Mesenteric fat pad (tissue), 1 donor: ENCODE results near the gene UPF3B. TPM values are rescaled to one million over a fixed set of nuclear protein-coding genes. Genes with fewer than 3 reads are reported as not detected.
"Not testable (repeated sequence)": the region's sequence is repeated elsewhere in the genome, so short reads cannot be mapped to it uniquely, and the experiment has no call there.

Experiments
- DNase-seq: peaks from one replicate; pipeline ENCODE4 v3.0.0-alpha.2; 2020; ENCODE audit warnings: low spot score
- long read RNA-seq: library from polyadenylated mRNA; unstranded; transcript quantifications from one replicate; pipeline ENCODE4 v2.0.0, GENCODE V29; 2020
- total RNA-seq: library from RNA; stranded (reverse); fragmentation: NEBNext Ultra II Directional; extraction: Animal tissue kit (Norgen Biotek cat#: 25700); gene quantifications from one replicate; pipeline ENCODE4 v1.2.1, GENCODE V29; 2021
- donor health status: DM: yes; HTN: yes; CAD: no.

Gene UPF3B, protein sequence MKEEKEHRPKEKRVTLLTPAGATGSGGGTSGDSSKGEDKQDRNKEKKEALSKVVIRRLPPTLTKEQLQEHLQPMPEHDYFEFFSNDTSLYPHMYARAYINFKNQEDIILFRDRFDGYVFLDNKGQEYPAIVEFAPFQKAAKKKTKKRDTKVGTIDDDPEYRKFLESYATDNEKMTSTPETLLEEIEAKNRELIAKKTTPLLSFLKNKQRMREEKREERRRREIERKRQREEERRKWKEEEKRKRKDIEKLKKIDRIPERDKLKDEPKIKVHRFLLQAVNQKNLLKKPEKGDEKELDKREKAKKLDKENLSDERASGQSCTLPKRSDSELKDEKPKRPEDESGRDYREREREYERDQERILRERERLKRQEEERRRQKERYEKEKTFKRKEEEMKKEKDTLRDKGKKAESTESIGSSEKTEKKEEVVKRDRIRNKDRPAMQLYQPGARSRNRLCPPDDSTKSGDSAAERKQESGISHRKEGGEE
- total RNA-seq, result 4.8 TPM
- long read RNA-seq, partial matches to known transcripts, result 7 of 13 reads
- long read RNA-seq, other reads (novel, unspliced or antisense), result 6 of 13 reads

DNA sequence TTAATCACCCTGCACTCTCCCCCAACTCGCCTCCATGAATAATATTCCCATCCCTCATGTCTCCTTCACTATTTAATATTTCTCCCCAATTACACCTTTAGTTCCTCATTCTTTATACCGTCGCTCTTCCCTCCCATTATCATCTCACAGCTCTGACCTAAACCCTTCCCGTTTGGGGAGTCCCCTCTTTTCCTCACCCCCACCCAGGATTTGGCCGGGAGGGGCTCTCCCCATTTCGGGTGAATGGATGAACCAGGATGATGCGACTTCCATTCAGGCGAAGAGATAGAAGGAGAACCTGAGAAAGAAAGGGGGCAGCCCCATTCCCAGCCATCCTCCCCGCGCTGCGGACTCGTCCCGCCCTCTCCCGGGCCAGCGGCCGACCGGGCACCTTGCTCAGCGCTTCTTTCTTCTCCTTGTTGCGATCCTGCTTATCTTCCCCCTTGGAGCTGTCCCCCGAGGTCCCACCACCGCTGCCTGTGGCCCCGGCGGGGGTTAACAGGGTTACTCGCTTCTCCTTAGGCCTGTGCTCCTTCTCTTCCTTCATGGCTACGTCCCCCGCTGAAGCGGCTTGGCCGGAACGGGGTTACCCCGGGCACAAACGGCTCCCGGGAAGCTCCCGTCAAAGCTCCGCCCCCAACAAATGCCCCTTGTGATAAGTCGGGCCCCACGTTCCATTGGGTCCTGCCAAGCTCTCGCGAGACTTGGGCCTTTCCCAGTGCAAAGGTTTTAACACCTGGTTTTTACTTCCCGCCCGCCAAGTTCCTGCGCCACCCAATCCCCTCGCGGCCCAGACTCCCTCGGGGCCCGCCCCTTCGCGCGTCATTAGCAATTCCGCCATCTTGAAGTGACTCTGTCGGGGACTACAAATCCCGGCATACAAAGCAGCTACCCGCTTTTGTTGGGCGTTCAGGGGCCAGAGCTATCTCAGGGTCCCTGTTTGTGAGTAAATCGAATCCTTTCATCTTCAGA is at the start of gene UPF3B:
Gene UPF3B (minus strand): TSS at position 582 of the 972 bp plus-strand sequence. CDS start 35 bp downstream, at position 547.
- peak; percentile 95 for DNase-seq

DNA sequence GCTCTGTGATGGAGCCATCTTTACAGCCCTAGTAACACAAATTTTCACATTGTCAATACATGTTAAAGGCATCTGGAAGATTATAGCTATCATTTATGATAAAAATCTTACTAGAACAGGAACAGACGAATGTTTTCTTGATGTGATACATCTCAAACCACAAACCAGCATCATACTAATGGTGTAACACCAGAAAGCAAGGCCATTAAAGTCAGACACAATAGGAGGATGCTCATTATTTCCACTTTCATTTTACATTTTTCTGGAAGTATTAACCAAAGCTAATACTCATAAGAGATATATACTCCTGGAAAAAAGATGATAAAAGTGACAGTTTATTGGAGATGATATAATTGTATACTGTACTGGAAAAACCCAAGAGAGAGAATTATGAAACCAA is 48.2 kb upstream of the UPF3B start:
- DNase-seq, result no peak

DNA sequence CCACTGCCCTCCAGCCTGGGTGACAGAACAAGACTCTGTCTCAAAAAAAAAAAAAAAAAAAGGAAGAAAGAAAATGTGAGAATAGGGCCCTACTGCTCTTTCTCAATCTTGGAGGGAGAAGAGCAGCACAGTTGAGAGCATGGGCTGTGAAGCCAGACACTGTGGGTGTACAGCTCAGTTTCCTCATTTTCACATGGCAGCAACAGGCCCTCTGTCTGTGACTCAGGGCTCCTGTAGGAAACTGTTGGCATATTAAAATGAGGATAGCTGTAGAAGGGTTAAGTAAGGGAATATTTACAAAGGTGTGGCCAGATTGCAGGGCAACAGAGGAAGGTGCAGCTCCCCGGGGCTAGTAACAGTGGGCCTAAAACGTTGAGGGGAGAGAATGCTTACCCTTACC is 46.4 kb upstream of the UPF3B start:
- DNase-seq, result no peak

DNA sequence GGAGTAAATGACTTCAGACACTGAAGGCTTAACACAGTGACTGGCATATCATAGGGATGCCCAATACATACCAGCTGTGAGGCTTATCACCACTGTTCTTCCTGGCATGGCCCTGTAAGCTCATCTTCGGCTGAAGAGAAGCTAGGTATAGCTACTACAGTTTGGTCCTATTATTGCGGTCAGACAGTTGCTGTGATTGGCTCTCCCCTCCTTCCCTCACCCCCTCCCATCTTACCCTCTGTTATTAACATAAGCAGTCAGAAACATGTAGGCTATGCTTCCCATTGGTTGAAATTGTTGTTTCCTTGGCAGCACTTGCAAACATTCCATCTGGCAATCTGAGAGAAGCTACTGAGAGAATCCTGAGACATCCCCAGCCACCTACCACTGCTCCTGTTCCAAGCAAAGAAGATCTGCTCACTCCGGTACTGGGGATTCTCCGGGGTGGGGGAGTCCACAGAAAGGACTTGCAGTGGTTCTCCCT is 43.1 kb upstream of the UPF3B start, which contains the start of gene AKAP14:
Gene AKAP14 (plus strand): TSS at position 51 of the 484 bp plus-strand sequence. CDS start 7,331 bp downstream, outside the sequence.
- no peak for DNase-seq

DNA sequence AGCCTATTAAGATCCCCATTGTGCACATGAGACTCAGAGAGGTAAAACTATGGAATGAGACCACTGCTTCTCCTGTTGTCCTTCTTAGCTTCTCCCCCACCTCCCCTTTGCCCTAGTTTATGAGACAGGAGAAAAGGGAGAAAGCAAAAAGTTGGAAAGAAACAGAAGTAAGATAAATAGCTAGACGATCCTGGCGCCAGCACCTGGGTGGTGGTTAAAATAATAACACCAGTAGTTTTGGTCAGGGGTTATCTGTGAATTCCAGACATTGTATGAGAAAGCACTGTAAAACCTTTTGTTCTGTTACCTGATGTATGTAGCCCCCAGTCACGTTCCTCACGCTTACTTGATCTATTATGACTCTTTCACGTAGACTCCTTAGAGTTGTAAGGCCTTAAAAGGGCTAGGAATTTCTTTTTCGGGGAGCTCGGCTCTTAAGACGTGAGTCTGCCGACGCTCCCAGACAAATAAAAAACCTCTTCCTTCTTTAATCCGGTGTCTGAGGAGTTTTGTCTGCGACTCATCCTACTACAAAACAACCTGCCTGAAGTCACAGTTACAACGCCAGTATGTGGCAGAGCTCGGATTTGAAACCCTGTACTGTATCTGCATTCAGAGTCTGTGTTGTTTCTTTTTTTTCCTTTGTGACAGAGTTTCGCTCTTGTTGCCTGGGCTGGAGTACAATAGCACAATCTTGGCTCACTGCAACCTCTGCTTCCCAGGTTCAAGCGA is 39.4 kb upstream of the UPF3B start:
- not testable (repeated sequence) for DNase-seq

DNA sequence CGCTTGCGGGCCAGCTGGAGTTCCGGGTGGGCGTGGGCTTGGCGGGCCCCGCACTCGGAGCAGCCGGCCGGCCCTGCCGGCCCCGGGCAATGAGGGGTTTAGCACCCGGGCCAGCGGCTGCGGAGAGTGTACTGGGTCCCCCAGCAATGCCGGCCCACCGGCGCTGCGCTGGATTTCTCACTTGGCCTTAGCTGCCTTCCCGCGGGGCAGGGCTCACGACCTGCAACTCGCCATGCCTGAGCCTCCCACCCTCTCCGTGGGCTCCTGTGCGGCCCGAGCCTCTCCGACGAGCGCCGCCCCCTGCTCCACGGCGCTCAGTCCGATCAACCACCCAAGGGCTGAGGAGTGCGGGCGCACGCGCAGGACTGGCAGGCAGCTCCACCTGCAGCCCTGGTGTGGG is 37.9 kb upstream of the UPF3B start:
- DNase-seq, result not testable (repeated sequence)

DNA sequence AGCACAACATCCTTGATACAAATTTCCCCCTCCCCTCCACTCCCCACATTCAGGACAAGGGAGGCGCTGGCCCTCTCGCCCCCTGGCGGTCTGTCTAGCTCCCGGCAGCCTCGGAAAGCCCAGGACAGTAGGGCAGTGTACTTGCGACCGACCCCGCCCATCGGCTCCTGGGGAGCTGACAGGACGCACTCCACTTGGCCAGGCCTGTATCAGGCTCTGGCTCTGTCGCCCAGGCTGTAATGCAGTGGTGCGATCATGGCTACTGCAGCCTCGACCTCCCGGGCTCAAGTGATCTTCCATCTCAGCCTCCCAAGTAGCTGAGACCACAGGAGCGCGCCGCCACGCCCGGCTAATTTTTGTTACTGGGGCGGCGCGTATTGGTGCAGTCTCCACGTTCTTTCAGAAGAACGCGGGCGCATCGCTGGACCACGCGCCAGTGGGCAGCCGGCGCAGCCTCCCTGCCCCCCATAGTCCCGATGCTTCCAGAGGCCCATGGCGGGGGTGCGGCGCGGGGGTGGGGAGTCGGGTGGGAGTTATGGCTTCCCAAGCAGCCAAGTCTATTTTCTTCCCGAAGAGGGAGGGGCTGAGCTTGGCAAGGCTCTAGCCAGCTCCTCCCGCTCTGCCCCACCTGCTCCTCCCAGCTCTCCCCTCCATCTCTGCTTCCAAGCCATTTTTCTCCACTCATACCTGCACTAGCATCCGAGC is 35.1 kb upstream of the UPF3B start:
- peak; percentile 89 for DNase-seq

DNA sequence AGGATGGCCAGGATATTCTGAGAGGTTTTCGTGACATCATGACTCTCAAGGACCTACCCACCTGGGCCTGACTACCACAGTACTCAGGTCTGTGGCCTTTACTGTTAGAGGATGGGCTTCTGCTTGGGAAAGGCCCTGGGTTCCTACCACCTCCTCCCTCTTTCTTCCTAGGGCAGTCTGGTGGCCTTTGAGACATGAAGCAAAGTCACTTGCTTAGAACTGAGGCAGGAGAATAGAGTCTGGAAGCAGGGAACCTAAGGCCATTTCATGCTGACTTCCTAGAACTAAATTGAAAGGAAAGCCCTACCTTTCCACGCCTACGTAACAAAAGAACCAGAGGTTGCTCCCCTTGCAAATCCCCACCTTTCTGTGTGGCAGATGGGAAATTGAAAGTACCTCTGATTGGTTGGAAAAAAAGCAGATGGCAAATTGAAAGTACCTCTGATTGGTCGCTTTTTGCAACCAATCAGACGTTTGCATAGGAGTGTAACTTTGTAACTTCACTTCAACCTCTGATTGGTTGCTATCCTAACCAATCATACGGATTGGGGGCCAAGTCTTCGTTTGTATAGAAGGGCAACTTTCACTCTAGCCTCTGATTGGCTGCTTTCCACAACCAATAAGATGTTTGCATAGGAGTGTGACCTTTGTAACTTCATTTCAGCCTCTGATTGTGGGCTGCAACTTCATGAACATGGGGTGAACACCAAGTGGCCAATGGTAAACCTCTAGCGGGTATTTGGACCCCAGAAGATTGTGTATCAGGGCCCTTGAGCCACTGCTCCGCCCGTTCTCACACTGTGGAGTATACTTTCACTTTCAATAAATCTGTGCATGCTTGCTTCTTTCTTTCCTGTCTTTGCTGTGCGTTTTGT is 33.0 kb upstream of the UPF3B start:
- DNase-seq, result peak; percentile 8

DNA sequence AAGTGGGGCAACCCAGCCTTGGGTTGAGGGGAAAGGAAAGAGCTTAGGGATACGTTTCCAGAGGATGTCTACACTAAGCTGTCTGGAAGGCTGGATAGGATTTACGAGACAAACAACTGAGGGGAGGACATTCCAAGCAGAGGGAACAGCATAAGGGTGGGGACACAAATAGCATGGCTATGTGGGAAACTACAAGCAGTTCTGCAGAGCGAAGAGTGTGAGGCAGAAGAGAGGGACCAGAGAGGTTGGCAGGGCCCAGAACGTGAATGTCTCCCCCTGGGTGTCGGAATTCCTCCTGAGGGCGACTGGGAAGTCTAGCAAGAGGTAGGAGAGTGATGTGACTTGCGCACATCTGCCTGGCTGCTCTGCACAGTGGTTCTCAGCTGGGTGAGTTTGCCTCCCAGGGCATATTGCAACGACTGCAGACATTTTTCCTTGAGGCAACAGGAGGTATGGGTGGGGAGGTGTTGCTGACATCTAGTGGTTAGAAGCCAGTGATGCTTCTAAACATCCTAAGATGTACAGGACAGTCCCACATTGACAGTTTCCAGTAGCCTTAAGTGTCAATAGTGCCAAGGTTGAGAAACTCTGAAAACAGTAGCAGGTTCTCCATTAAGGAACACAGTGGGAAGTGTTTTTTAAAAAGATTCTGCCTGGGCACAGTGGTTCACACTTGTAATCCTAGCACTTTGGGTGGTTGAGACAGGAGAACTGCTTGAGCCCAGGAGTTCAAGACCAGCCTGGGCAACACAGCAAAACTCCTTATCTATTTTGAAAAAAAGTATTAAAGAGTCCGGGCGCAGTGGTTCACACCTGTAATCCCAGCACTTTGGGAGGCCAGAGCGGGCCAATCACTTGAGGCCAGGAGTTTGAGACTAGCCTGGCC is 28.0 kb upstream of the UPF3B start:
- DNase-seq, result no peak

DNA sequence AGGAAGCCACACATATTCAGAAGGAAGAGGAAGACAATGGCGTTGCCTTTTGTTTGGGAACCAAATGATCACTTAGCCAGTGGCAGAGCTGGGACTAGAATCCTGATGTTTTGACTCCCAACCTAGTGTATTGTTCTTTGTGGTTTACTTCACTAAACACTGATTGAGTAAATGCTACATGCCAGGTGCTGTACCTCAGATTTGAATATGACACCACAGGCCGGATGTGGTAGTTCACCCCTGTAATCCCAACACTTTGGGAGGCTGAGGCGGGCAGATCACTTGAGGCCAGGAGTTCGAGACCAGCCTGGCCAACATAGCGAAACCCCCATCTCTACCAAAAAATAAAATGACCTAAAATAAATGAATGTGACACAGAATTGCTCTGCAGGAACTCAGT is 27.3 kb upstream of the UPF3B start:
- no peak for DNase-seq

DNA sequence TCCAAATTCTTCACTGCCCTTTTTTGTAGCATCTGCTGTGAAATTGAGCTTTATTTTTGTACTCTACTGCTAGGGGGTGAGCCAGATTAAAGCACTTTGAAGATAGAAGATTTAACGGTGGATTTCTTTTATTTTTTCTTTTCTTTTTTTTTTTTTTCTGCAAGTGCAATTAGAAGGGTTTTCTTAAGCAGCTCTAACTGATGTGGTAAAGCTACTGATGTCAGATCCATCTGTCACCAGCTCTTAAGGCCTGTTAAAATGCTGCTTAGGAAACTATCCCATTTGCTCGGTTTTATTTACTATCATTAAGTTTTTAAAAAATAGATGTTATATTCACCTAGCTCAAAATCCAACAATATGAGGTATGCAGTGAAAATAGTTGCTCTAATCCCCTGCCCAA is 26.0 kb upstream of the UPF3B start:
- DNase-seq, result no peak

DNA sequence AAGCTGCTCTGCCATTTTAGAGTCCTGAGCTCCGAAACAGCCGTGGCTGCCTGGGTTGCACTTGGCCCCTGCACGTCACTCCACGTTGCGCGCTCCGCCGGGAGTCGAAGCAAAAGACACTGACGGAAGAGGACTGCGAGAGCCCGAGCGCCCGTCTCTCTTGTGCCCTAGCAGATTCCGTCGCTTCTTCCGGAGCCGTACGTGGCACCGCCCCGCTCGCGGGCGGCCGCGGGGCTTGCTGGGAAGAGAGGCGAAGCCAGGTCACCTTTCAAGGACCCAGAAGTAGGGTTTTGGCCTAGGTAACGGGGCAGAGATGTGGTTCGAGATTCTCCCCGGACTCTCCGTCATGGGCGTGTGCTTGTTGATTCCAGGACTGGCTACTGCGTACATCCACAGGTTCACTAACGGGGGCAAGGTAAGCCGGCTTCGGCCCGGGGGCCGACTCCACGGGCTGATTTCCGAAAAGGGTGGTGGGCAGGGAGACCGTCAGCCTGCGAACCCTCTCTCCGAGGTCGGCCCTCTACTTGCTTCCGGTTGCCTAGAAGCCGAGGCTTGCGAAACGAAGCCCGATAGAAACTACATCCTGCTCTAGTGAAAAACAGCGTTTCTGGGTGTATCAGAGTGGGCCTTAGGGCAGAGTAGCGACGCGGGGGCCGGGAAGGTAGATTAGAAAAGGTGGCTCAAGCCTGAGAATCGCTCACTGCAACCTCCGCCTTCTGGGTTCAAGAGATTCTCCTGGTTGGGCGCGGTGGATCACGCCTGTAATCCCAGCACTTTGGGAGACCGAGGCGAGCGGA is 19.0 kb upstream of the UPF3B start, which contains the start of the genes NDUFA1 and RNF113A:
Gene NDUFA1 (plus strand): TSS at position 234 of the 797 bp plus-strand sequence. CDS start 80 bp downstream, at position 314.
Gene RNF113A (minus strand): TSS at position 135 of the 797 bp plus-strand sequence. CDS start 120 bp downstream, at position 15.
- DNase-seq, result peak; percentile 93

DNA sequence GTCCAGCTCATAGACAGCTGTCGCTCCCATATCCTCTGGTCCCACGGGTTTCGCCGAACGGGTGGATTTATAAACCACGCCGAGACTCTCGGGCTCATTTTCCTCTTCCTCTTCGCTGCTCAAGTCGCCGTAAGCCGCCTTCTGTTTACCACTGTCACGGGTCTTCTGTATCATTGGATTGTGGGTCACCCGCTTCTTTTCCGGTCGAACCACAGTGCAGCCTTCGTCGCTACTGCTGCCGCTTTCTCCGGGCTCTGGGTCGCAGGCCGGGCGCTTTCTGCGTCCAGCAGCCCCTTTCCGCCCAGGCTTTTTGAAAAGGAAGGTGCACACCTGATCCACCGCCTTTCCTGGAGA is 18.5 kb upstream of the UPF3B start:
- DNase-seq, result no peak

DNA sequence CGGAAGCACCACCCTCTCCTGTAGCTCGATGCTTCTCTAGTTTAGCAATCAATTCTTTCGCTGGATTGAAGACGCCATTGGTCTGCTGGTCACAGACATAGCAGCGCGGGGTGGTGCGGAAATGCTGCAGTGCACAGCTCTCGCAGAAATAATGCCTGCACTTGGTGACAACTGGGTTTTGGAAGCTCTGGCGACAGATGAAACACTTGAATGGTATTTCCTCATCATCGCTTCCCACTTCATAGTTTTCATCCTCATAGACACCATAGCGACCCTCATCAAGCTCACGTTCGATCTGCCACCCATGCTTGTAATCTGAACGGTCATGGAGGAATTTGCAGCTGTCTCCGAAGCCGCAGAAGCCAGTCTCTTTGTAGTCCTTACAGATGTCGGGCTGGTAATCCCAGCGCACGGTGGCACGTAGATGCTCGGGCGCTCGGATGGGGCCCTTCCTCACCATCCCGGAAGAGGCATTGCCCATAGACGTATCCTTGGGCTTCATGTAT is 17.9 kb upstream of the UPF3B start:
- no peak for DNase-seq

DNA sequence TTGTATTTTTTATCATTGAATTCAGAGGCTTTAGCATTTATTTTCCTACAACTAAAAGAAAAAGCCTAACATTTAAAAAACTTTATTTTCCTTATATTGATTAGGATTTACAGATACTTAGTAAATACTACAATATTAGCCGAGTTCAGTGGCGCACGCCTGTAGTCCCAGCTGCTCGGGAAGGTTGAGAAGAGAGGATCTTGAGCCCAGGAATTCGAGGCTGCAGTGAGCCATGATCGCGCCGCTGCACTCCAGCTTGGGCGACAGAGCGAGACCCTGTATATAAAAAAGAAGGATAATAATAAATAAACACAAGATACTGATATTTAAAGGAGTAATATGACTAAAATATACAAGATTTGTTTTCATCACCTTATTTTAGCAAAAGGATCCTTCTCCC is 681 bp upstream of the UPF3B start:
- no peak for DNase-seq

DNA sequence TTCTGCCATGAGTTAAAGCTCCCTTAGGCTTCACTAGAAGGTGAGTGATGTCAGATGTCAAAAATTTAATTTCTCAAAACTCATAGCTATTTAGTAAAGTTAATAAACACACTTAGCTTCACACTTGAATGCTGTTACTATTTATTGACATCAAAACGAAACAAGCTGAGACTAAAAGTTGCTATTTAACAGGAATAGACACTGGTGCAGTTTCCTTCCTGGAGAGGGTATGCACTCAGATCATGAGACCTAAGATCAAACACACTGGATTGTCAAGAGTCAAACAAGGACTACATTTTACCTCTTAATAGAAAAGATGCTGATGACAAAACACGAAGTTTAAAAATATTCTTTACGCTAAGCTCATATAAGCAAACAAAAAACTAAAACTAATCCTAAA is 18.9 kb downstream of the UPF3B start:
- DNase-seq, result no peak

DNA sequence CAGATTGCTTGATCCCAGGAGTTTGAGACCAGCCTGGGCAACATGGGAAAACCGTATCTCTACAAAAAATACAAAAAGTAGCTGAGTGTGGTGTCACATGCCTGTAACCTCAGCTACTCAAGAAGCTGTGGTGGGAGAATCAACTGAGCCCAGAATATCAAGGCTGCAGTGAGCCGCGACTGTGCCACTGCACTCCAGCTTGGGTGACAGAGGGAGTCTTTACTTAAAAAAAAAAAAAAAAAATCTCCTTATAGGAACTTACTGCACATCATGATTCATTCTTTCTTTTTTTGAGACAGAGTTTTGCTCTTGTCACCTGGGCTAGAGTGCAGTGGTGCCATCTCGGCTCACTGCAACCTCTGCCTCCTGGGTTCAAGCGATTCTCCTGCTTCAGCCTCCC is 24.3 kb downstream of the UPF3B start:
- DNase-seq, result no peak
